Rectal smooth muscle tissue (tissue), 1 donor: Measurements from ENCODE around the gene PIAS1.
"Not testable (repeated sequence)": the region's sequence is repeated elsewhere in the genome, so short reads cannot be mapped to it uniquely, and the experiment has no call there.

Source experiments
- H3K27ac ChIP-seq: one replicate; pipeline ENCODE4 v1.7.0; 2013; ENCODE audit warnings: low read depth, low read length, inconsistent platforms
- H3K27me3 ChIP-seq: one replicate; pipeline ENCODE4 v1.7.0; 2013; ENCODE audit warnings: low read length; ENCODE audit not compliant: control insufficient read depth, insufficient read depth
- H3K36me3 ChIP-seq: one replicate; pipeline ENCODE4 v1.7.0; 2013; ENCODE audit warnings: low read length; ENCODE audit not compliant: control insufficient read depth, insufficient read depth
- H3K4me1 ChIP-seq: one replicate; pipeline ENCODE4 v1.7.0; 2013; ENCODE audit warnings: low read length; ENCODE audit not compliant: control insufficient read depth, insufficient read depth
- H3K4me3 ChIP-seq: one replicate; pipeline ENCODE4 v1.7.0; 2013; ENCODE audit warnings: low read length
- H3K9ac ChIP-seq: one replicate; pipeline ENCODE4 v1.7.0; 2013; ENCODE audit warnings: low read length

The PIAS1 gene

DNA sequence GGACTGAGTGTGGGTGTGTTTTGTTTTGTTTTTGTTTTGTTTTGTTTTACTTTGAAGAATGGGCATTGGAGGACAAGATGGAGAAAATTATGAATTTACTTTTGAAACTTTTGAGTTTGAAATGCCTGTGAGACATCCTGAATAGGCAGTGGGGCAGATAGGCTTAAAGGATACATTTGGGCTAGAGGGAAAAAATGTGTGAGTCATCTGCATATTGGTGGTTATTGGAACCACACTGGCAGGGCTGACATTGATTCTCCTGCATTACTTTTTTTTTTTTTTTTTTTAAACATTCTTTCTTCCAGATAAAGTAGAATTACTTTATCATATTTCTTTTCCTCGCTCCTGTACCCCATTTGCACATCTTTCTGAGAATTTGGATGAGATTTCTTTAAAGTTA is 94.9 kb downstream of the PIAS1 start:
- Histone ChIP-seq H3K27me3 (no peaks in the 10 kb centered on the region), H3K36me3 (no peaks in the 10 kb centered on the region), H3K27ac (no peak overlapping the region), H3K4me3 (no peak overlapping the region), H3K4me1 (no peaks in the 10 kb centered on the region), H3K9ac (no peak overlapping the region)

DNA sequence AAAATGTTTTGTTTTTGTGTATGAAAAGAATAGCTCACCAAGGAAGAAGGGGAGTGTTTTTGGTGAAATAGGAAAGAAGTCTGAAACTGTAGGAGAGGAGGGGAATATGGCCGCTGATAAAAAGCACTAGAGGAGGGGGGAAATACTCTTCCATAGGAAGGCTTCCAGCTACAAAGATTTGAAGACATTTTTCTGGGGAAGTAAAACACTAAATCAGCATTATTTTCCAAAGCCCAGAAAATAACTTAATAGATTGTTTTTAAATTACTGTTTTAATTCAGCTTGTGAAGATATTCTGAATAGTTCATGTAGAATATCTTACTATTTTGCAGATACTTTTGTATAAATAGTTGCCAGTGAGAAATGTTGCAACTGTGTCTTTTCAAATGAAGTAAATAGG is 96.1 kb downstream of the PIAS1 start:
- Histone ChIP-seq H3K27me3 (no peaks in the 10 kb centered on the region), H3K9ac (no peak overlapping the region), H3K27ac (no peak overlapping the region), H3K4me1 (peaks cover 4% of the 10 kb centered on the region), H3K4me3 (no peak overlapping the region), H3K36me3 (no peaks in the 10 kb centered on the region)

DNA sequence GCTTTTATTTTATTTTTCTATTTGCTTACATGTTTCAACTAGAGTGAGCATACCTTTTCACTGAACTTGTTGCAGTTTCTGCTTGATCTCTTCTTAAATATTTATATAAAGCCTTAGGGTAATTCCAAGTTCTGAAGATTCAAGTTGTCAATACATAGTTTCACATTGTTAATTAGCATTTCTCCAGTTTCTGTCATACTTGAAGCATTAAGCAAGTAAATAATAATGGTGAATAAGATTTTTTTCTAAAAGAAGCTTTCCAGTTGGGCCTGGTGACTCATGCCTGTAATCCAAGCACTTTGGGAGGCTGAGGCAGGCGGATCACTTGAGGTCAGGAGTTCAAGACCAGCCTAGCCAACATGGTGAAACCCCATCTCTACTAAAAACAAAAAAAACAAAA is 97.2 kb downstream of the PIAS1 start:
- H3K36me3 ChIP-seq, result no peaks in the 10 kb centered on the region
- H3K9ac ChIP-seq, result no peak overlapping the region
- H3K27me3 ChIP-seq, result no peaks in the 10 kb centered on the region
- H3K4me3 ChIP-seq, result no peak overlapping the region
- H3K27ac ChIP-seq, result no peak overlapping the region
- H3K4me1 ChIP-seq, result peaks cover 4% of the 10 kb centered on the region

DNA sequence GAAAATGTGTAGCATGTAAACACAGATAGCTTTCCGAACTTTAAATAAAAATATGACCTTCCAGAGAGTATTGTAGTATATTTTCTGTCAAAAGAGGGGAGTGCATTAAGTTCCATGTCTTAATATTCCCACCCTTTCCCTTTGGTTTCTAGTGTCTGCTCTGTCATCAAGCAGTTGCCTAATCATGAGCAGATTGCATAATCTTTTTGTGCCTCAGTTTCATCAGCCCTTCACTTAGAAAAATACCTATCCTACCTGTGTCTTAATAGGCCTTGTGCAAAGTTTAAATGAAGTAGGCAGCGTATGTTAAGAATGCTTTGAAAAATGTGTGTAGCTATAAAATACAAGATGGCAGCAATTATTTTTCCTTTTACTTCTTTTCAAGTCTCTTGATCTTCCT is 98.2 kb downstream of the PIAS1 start:
- Histone ChIP-seq H3K4me3 (no peak overlapping the region), H3K36me3 (no peaks in the 10 kb centered on the region), H3K4me1 (peaks cover 4% of the 10 kb centered on the region), H3K27me3 (no peaks in the 10 kb centered on the region), H3K9ac (no peak overlapping the region), H3K27ac (no peak overlapping the region)

DNA sequence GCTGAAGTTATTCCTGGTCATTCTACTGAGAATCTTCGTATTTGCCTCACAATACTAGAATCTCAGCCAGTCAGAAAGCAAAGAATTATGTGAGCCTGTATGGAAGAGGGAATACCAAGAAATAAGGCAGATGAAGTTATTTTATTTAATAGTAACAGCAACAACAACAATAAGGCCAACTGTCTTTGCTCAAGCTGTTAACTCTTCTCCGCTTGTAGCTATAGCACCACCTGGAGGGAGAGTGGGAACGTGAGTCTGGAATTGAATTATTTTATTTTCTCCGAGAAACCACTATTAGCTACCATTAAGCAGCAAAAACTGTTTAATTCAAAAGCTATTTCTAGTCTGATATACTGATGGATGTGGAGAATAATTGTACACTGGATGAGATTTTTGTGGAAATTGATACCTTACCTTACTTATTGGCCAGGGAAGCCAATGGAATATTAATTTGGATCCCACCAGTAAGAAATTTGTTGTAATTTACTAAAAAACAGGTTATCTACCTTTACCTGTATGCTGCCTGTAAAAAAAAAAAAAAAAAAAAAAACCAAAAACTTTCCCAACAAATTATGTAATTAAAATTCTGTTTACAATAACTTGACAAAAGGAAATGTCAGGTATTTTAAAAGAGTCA is 100.9 kb downstream of the PIAS1 start:
- Histone ChIP-seq H3K9ac (no peak overlapping the region), H3K27ac (no peak overlapping the region), H3K4me3 (no peak overlapping the region), H3K36me3 (peaks cover 2% of the 10 kb centered on the region), H3K4me1 (peaks cover 9% of the 10 kb centered on the region), H3K27me3 (no peaks in the 10 kb centered on the region)

DNA sequence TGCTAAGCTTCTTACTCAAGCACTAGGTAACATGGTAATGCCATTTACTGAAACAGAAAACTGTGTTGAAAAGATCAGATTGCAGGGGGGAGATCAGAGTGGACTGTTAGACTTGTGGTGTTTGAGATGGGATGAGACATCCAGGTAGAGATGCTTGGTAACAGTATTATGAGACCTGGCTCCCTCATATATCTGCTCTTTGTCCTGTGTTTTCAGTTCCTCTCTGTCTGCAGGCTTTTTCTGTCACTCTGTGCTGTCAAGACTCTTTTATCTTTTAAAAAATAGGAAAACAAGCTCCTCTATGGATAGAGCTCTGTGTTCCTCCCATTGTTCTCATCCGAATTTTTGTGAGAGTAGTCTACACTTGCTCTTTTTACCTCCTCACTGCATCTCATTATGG is 103.0 kb downstream of the PIAS1 start:
- Histone ChIP-seq H3K36me3 (peaks cover 4% of the 10 kb centered on the region), H3K9ac (no peak overlapping the region), H3K4me1 (peaks cover 9% of the 10 kb centered on the region), H3K27me3 (no peaks in the 10 kb centered on the region), H3K27ac (no peak overlapping the region), H3K4me3 (no peak overlapping the region)

DNA sequence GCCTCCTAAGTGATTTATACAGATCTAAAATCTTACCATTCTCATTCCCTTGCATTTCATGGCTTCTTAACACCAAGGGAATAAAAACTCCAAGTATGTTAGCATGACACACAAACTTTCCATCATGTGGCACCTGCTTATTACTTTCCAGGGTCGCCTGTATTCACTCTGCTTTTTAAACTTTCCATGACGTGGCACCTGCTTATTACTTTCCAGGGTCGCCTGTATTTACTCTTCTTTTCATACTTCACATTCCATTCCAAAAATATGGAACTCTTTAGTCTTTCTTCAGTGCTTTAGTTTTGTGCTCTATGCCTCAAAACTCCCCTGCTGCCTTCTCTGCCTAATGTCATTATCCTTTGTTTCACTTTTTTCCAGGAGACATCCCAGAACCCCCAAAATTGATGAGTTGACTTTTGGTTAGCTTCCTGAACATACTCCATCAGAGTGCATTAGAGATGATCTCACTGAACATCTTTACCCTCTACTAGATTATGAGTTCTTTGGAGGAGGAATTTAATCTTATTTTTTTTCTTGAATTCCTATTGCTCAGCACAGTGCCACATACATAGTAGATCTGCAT is 104.0 kb downstream of the PIAS1 start:
- Histone ChIP-seq H3K27me3 (no peaks in the 10 kb centered on the region), H3K27ac (peak overlapping the region; percentile 15), H3K4me3 (no peak overlapping the region), H3K4me1 (peaks cover 9% of the 10 kb centered on the region), H3K9ac (no peak overlapping the region), H3K36me3 (peaks cover 6% of the 10 kb centered on the region)

DNA sequence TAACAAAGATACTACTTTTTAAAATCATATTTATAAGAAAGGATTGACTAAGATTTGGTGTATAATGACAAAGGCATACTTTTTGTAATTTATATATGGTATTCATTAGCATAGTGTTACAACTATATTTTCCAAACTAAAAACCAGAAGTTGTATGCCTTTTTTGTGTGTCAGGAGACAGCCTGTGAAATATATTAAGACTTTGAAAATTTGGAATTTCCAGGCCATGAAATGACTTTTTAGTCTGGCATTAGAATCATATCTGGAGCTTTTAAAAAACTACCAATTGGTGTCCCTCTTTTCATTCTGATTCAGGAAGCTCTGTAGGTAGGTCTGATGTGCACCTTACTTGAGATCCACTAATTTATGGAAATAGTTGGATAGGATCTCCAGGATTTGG is 109.1 kb downstream of the PIAS1 start:
- no peak overlapping the region for H3K4me3 ChIP-seq
- no peaks in the 10 kb centered on the region for H3K27me3 ChIP-seq
- H3K27ac ChIP-seq, result no peak overlapping the region
- H3K36me3 ChIP-seq, result peaks cover 6% of the 10 kb centered on the region
- H3K4me1 ChIP-seq, result peaks cover 2% of the 10 kb centered on the region
- no peak overlapping the region for H3K9ac ChIP-seq

DNA sequence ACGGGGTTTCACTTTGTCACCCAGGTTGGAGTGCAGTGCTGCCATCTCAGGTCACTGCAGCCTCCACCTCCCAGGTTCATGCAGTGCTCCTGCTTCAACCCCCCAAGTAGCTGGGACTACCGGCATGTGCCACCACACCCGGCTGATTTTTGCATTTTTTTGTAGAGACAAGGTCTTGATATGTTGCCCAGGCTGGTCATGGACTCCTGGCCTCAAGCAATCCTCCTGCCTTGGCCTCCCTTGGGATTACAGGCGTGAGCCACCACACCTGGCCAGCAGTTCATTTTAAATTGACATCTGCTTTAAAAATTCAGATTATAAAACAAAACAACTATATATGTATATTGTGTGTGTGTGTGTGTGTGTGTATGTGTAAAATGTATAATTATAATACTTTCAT is 112.7 kb downstream of the PIAS1 start:
- no peak overlapping the region for H3K4me3 ChIP-seq
- H3K9ac ChIP-seq, result no peak overlapping the region
- no peak overlapping the region for H3K27ac ChIP-seq
- peaks cover 2% of the 10 kb centered on the region for H3K36me3 ChIP-seq
- H3K4me1 ChIP-seq, result no peaks in the 10 kb centered on the region
- H3K27me3 ChIP-seq, result no peaks in the 10 kb centered on the region

DNA sequence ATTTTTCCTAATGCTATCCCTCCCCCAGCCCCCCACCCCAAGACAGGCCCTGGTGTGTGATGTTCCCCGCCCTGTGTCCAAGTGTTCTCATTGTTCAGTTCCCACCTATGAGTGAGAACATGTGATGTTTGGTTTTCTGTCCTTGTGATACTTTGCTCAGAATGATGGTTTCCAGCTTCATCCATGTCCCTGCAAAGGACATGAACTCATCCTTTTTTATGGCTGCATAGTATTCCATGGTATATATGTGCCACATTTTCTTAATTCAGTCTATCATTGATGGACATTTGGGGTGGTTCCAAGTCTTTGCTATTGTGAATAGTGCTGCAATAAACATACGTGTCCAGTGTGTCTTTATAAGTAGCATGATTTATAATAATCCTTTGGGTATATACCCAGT is 117.9 kb downstream of the PIAS1 start:
- H3K27me3 ChIP-seq, H3K4me1 ChIP-seq, H3K9ac ChIP-seq, H3K27ac ChIP-seq, H3K36me3 ChIP-seq, H3K4me3 ChIP-seq: not testable (repeated sequence)

DNA sequence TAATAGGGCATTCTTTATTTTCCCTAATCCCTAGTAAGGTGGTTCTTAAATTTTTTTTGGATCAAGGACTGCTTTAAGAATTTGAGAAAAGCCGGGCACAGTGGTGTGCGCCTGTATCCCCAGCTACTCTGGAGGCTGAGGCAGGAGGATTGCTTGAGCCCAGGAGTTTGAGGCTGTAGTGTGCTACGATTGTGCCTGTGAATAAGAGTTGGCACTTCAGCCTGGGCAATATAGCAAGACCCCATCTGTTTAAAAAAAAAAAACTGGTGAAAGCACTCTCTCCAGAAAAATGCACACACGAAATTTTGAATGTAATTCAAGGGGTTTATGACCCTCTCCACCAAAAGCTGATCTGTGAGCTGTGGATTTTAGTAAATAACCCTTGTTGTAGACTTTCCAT is 119.0 kb downstream of the PIAS1 start:
- H3K4me1 ChIP-seq, result peaks cover 4% of the 10 kb centered on the region
- no peaks in the 10 kb centered on the region for H3K27me3 ChIP-seq
- no peak overlapping the region for H3K9ac ChIP-seq
- no peak overlapping the region for H3K27ac ChIP-seq
- H3K4me3 ChIP-seq, result no peak overlapping the region
- peaks cover 6% of the 10 kb centered on the region for H3K36me3 ChIP-seq

DNA sequence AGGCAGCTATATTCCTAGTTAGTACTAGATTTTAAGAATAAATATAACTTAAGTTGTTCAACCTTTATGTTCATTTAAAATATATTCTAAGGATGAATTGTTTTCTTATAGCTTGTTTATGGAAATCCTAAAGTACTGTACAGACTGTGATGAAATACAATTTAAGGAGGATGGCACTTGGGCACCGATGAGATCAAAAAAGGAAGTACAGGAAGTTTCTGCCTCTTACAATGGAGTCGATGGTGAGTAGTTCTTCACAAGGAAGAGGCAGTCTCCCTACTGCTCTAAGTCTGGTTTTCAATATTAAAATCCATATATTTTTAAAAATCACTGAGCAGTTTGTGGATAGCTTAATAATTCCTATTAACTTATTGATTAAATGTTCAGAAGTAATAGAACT is 121.4 kb downstream of the PIAS1 start:
- peaks cover 10% of the 10 kb centered on the region for H3K36me3 ChIP-seq
- H3K27me3 ChIP-seq, result no peaks in the 10 kb centered on the region
- H3K4me3 ChIP-seq, result no peak overlapping the region
- no peak overlapping the region for H3K27ac ChIP-seq
- H3K9ac ChIP-seq, result no peak overlapping the region
- peaks cover 4% of the 10 kb centered on the region for H3K4me1 ChIP-seq

DNA sequence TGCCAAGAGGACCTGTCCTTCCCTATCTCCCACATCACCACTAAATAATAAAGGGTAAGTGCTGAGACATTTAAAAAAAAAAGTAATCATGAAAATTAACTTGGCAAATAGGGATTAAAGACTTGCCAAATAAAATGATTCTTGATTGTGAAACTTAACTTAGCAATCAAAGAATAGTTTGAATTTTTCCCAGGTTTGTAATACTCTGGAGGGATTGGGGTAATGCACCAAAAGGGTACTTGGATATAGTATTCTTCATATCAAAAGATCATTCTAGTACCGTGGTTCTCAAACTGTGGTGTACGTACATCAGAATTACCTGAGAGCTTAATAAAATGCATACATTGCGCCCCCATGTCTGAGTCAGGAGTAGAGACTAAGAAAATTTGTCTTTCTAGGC is 122.5 kb downstream of the PIAS1 start:
- Histone ChIP-seq H3K4me3 (no peak overlapping the region), H3K27me3 (no peaks in the 10 kb centered on the region), H3K27ac (no peak overlapping the region), H3K9ac (no peak overlapping the region), H3K4me1 (peaks cover 4% of the 10 kb centered on the region), H3K36me3 (peaks cover 10% of the 10 kb centered on the region)
